ENCODE measurements around the gene SDK1.
"Not testable (repeated sequence)": the region's sequence is repeated elsewhere in the genome, so short reads cannot be mapped to it uniquely, and the experiment has no call there.

Gene SDK1

DNA sequence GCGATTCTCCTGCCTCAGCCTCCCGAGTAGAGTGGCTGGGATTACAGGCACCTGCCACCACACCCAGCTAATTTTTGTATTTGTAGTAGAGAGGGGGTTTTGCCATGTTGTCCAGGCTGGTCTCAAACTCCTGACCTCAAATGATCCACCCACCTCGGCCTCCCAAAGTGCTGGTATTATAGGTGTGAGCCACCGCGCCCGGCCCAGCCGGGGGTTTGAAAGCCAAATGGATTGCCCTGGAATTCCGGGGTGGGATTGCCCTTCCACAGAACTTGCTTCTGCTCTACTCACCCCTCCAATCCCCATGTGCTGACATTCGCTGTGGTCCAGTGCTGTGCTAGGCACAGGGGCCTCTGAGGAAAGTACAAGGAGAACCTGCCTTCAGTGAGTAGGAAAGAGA, 793.1 kb downstream of the SDK1 start:
- DNase-seq = not testable (repeated sequence)

- no peak for DNase-seq
Measured at GRCh38 chr7:4097001-4097609, 796.1 kb downstream of the SDK1 start.

DNA sequence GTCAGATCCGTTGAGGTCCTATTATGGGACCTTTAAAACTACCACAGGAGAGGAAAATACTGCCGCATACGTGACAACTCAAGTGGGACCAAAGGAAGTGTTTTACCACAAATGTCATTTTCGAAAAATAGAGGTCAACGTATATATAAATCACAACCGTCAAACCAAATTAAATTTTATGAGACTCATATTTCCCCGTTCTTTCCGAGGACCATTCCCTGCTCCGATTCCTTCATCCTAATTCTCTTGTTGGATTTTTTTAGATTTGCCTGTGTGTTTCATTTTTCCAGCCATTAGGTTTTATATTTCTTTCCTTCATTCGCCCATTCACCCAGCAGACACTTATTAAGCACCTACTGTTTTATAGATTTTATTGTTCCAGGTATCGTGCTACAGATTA, 797.1 kb downstream of the SDK1 start:
- DNase-seq = no peak

GRCh38 chr7:4099651-4100050, 798.6 kb downstream of the SDK1 start:
- DNase-seq = no peak

GRCh38 chr7:4100148-4100547, 799.1 kb downstream of the SDK1 start:
- DNase-seq = no peak

- no peak for DNase-seq
Measured at GRCh38 chr7:4100691-4101090, 799.6 kb downstream of the SDK1 start.

DNA sequence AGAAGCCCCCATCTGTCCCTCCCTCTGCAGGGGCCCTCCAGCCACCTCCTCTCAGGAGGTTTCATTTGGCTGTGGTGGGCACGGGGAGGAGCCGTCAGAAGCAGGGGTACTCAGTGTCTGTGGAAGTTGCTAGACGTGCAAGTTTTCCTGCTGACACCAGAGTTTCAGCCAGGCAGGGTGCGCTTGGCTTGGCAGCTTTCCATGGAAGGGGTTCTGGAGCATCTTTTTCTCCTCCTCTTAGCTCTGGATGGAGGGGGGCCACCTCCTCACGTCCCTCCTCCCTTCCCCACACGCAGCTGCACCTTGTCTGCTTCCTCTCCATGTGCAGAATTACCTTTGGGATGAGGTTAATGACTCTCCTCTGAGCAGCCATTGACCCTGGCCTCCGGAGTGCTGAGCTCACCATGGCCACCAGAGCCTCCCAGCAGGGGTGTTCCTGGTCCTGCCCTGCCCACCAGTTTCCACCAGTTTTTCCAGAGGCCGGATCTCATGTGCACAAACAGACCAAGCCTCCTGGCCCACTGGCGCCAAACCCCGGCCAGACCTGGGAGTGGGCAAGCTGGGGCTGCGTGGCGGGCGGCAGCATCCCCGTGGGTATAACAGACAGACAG, 801.3 kb downstream of the SDK1 start:
- no peak for DNase-seq

DNA sequence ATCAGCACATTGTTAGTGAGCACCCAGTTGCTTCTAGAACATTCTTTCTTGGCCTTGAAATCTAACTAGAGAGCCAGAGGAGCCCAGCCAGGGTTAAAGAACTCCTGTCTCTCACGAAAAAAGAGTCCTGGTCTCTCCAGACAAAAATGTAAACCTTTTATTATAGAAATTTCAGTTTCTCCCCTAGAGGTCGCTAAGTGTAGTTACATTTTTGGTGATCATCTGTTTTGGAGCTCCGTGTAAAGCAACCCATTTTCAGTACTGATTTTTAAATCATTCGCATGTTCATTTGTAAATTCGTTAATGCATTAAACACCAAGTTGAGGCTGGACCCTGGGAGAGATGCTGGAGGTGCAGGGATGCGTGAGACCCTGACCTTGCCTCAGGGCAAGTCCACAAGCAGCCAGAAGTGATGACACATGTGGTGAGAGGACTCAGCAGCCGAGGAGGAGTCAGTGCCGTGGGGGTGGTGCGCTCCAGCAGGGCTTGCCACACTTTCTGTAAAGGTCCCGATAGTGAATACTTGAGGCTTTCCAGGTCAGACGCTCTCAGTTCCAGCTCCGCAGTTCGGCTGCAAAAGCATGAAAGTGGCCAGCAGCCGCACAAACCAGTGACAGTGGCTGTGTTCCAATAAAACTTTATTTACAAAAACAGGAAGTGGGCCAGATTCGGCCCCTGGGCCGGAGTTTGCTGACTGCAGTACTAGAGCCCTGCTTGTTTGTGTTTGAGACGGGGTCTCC, 802.5 kb downstream of the SDK1 start:
- DNase-seq = no peak

- no peak for DNase-seq
Measured at GRCh38 chr7:4107839-4108238, 806.8 kb downstream of the SDK1 start.

DNA sequence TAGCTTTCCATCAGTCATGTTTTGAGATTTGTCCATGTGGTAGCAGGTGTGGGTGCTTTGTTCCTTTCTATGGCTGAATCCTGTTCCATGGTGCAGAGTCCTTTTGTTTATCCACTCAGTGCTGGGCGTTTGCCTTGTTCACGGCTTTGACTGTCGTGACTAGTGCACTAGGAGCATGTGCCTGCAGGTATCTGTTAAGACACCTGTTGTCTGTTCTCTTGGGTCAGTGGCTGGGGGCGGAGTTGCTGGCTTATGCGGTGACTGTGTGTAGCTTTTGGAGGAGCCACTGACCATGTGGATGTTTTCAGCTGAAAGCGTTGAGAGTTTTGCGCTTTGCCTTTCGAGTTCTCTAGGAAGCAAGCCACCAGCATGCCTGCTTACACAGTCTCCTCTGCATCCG, 807.9 kb downstream of the SDK1 start:
- no peak for DNase-seq

DNA sequence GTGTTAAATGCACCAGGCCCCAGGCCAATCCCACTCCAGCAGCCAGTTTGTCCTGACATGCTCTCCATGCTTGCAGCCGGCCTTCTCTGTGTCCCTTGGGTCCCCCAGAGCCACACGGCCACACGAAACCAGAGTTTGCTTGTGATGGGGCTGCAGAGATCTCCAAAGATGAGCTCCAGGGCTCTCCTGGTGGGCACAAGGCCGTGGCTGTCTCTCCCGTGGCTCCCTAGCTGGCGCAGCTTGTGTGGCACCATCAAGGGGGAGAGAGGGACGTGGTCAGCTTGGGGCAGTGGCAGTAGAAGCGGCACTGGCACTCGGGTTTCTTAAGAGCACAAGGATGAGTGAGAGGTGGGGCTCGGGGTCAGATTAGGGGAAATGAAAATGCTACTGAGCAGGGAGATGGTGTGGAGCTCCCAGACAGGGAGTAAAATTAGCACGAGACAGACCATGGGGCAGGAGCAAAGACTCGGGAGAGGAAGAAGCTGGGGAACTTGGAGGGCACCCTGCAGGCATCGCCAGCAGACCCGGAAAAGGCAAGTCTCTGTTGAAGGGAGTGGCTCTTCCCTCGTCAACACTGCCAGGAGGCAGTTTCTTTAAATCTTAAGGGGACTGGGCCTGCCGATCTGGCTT, 808.5 kb downstream of the SDK1 start:
- DNase-seq = no peak

- DNase-seq = no peak
Measured at GRCh38 chr7:4110438-4110837, 809.4 kb downstream of the SDK1 start.

GRCh38 chr7:4111166-4111565, 810.1 kb downstream of the SDK1 start:
- DNase-seq = no peak

GRCh38 chr7:4113271-4113670, 812.2 kb downstream of the SDK1 start:
- DNase-seq = no peak

GRCh38 chr7:4113976-4114375, 812.9 kb downstream of the SDK1 start:
- DNase-seq = no peak

GRCh38 chr7:4115442-4115841, 814.4 kb downstream of the SDK1 start:
- no peak for DNase-seq

GRCh38 chr7:4115941-4116610, 815.0 kb downstream of the SDK1 start:
- no peak for DNase-seq

GRCh38 chr7:4119848-4120247, 818.8 kb downstream of the SDK1 start:
- no peak for DNase-seq

- no peak for DNase-seq
Measured at GRCh38 chr7:4123346-4123745, 822.3 kb downstream of the SDK1 start.

DNA sequence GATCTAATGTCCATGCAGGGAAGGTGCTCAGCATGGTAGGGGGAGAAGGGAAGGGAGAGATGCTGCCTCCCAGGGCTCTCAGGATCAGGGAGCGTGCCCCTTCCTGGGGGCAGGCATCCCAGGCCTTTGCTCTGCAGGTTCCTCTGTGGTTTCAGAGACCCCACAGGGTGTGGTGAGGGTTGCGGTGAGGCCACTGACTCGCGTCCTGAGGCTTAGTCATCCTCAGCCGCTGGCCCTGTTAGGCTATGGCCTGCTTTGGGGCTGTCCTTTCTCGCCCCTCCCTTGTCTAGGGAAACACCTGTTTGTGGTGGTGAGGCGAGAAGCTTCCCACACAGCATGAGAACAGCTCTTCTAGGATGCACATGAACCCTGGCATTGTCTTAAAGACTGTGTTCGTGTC, 822.8 kb downstream of the SDK1 start:
- no peak for DNase-seq

GRCh38 chr7:4124556-4125477, 823.8 kb downstream of the SDK1 start:
- no peak for DNase-seq

GRCh38 chr7:4127909-4128560, 827.0 kb downstream of the SDK1 start:
- no peak for DNase-seq
